HG03571 (cell line): ENCODE results near the gene YPEL3.
"Not testable (repeated sequence)": the region's sequence is repeated elsewhere in the genome, so short reads cannot be mapped to it uniquely, and the experiment has no call there.

Experiments used
- ATAC-seq: cut with Tn5 transposase; IDR thresholded peaks from one replicate; pipeline ENCODE4 v1.9.1; 2021; ENCODE audit not compliant: unreplicated experiment

Gene YPEL3

GRCh38 chr16:30117768-30118167, 21.8 kb upstream of the YPEL3 start:
- no peak for ATAC-seq

GRCh38 chr16:30116291-30117207, 20.5 kb upstream of the YPEL3 start:
- ATAC-seq, result no peak

GRCh38 chr16:30115238-30115637, 19.2 kb upstream of the YPEL3 start:
- no peak for ATAC-seq

GRCh38 chr16:30114833-30115232, 18.8 kb upstream of the YPEL3 start:
- ATAC-seq, result not testable (repeated sequence)

GRCh38 chr16:30114411-30114810, 18.4 kb upstream of the YPEL3 start:
- no peak for ATAC-seq

- ATAC-seq, result no peak
Measured at GRCh38 chr16:30113711-30114333, 17.8 kb upstream of the YPEL3 start.

- ATAC-seq, result no peak
Measured at GRCh38 chr16:30113031-30113710, 17.2 kb upstream of the YPEL3 start, which contains the start of gene GDPD3. TSS of gene GDPD3 (minus strand) at chr16:30113537. CDS start at chr16:30113478, 59 bp downstream.

GRCh38 chr16:30112197-30113030, 16.4 kb upstream of the YPEL3 start:
- no peak for ATAC-seq

- ATAC-seq, result no peak
Measured at GRCh38 chr16:30110661-30111060, 14.6 kb upstream of the YPEL3 start.

- ATAC-seq, result no peak
Measured at GRCh38 chr16:30108059-30108850, 12.2 kb upstream of the YPEL3 start.

- ATAC-seq, result no peak
Measured at GRCh38 chr16:30104492-30104891, 8.5 kb upstream of the YPEL3 start.

GRCh38 chr16:30104090-30104489, 8.1 kb upstream of the YPEL3 start:
- no peak for ATAC-seq

- no peak for ATAC-seq
Measured at GRCh38 chr16:30096862-30097563, 1.0 kb upstream of the YPEL3 start.

GRCh38 chr16:30095166-30096078, 591 bp downstream of the YPEL3 start:
- ATAC-seq, result no peak

GRCh38 chr16:30094541-30095165, 1.4 kb downstream of the YPEL3 start:
- ATAC-seq, result no peak

- peak; percentile 40 for ATAC-seq
Measured at GRCh38 chr16:30092373-30093010, 3.5 kb downstream of the YPEL3 start.
